HG03066 (cell line): Measurements from ENCODE around the gene IRAK2.
A peak's percentile ranks its signal among the peaks of the same experiment; 100 is the strongest.

Experiments used
- ATAC-seq: cut with Tn5 transposase; IDR thresholded peaks from one replicate; pipeline ENCODE4 v1.9.1; 2021; ENCODE audit warnings: low read depth; ENCODE audit not compliant: unreplicated experiment

Gene IRAK2

GRCh38 chr3:10219737-10220136 lies 55.0 kb downstream of the IRAK2 start:
- ATAC-seq: no peak

DNA sequence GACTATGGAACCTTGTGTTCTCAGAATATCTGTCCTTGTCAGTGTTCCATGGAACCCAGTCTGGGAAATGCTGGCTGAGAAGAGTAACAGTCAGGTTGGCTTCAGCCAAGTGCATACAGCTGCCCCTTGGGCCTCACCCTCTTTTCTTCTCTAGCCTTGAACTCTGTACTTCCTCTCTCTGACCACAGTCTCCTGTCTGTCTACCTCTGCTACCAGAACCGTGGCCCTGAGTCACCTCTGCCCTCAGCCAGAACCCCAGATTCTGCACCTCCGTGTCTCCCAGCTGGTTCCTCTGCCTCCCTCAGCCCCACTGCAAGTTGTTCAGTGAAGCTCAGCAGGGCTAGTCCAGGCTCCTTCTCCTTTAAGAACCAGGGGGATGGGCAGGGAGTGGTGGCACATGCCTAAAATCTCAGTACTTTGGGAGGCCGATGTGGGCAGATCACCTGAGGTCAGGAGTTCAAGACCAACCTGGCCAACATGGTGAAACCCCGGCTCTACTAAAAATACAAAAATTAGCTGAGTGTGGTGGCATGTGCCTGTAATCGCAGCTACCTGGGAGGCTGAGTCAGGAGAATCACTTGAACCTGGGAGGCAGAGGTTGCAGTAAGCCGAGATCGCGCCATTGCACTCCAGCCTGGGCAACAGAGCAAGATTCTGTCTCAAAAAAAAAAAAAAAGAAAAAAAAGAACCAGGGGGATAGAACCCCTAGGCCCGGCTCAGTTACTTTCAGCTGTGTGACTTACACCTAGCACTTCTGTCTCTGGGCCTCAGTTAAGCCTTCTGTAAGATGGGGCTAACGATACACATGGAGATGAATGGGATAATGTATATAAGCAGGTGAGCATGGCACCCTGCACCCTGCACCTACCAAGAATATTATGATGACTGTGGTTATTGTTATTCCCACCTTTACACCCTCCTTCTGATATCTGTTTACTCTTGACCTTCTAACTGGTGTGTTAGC lies 59.2 kb downstream of the IRAK2 start:
- peak; percentile 62 for ATAC-seq

DNA sequence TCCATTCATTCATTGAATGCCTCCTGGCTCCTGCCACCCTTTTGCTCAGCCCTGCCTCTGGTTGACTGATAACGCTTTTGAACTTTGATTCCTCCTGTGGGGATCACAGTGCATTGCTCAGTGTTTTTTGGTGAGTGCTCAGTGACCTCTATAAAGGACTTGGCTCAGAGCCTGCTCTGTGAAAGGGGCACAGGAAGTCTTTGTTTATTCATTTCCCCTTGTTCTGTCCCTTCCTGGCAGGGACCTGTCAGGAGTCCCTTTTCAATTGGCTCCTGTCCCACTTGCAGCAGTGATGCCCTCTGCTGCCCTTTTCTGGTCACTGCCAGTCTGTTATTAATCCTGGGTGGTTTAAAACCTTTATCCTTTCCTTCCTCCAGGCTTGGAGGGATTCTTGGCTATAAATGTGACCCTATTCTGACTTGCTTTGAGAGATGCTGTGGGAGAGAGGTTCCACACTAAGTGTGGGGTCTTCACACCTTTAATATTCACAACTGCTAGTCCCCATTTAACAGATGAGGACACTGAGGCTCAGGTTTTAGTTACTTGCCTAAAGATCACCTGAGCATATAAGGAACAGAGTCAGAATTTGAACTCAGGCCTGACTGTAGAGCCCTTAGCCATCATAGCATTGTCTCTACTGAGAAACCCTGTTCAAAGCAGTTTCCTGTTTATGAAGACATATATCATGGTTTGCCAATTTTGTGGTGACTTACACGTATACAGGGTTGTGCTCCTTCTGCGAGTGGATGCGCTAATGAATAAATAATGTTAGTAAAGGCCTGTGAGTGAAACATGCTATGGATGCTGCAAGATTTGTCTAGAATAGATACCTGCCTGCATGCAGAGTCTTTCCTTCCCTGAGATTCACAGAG lies 60.3 kb downstream of the IRAK2 start:
- ATAC-seq: peak; percentile 49

DNA sequence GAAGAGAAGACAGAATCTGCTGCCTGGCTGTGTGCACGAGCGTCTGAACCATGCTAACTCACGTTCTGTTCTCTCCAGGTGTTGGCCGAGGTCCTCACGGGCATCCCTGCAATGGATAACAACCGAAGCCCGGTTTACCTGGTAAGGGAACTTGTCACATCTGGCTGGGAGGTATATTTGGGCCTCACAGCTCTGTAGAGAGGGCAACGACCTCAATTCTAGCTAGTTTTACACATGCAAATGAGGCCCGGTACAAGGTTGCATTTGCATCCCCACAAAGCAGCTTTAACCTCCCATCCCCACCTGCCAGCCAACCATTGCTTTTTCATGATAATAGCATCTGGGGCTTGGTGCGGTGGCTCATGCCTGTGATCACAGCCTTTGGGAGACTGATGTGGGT lies 61.6 kb downstream of the IRAK2 start:
- no peak for ATAC-seq

- ATAC-seq: no peak
Observed at GRCh38 chr3:10228248-10228950, 63.7 kb downstream of the IRAK2 start.

DNA sequence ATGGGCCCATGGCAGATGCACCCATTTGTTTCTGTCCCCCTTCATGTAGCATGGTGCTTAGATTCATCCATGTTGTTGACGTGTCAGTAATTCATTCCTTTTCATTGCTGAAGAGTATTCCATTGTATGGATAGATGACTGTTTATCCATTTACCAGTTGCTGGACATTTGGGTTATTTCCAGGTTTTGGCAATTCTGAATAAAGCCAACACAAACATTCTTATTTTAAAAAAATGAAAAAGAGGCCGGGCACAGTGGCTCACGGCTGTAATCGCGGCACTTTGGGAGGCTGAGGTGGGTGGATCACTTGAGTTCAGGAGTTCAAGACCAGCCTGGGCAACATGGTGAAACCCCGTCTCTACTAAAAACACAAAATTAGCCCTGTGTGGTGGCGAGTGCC lies 64.9 kb downstream of the IRAK2 start:
- no peak for ATAC-seq

DNA sequence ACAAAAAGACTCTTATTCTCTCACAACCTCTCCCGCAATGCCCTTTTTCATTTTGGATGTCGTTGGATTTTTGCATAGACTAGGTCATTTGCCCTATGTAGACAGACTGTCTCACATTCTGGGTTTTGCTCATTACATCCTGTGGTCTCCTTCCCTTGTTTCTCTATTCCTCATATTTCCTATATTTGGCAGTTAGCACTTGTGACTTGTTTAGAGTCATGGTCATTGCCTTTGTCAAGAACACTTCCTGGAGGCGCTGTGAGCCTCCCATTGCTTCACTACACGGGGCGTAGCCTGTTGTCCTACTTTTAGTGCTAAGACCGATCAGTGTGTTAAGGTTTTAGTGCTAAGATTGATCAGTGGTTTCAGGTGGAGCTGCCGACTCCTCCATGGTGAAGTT lies 67.4 kb downstream of the IRAK2 start:
- ATAC-seq: no peak

DNA sequence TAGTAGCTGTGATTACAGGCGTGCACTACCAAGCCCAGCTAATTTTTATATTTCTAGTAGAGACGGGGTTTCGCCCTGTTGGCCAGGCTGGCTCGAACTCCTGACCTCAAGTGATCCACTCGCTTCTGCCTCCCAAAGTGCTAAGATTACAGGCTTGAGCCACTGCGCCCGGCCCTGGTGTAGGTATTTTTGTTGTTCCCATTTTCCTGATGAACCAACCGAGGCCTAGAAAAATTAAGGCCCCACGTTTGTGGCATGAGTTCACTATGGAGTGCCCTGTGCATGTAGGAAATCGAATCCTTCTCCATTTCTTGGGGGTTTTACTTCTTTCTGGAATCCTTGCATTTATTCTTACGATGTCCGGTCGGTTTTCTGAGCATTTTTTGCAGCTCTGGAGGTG lies 69.3 kb downstream of the IRAK2 start:
- no peak for ATAC-seq

DNA sequence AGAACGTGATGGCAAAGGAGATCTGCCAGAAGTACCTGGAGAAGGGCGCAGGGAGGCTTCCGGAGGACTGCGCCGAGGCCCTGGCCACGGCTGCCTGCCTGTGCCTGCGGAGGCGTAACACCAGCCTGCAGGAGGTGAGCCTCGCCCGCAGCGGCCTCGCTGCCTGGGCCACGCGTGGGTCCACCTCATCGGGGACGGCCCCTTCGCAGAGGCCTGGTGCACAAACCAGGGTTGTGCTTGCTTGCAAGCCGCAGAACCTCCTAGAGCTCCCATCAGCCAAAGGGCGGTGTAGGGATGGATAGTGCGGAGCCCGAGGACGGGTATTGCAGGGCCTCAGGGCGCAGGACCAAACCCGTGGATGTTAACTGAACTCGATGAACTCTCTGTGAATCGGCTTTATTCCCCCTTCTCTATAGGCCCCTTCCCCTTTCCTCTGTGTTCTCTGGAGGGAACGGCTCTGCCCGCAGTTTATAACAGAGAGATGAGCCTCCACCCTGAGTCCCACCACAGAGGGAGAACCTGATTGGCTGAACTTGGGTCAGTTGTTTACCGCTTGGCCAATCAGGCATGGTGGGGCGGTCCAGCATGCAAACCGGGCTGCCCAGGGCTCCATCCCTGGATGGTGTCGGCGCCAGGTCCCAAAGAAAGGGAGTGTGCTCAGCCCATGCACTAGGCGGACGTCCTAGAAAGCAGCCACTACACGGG lies 70.0 kb downstream of the IRAK2 start:
- no peak for ATAC-seq

DNA sequence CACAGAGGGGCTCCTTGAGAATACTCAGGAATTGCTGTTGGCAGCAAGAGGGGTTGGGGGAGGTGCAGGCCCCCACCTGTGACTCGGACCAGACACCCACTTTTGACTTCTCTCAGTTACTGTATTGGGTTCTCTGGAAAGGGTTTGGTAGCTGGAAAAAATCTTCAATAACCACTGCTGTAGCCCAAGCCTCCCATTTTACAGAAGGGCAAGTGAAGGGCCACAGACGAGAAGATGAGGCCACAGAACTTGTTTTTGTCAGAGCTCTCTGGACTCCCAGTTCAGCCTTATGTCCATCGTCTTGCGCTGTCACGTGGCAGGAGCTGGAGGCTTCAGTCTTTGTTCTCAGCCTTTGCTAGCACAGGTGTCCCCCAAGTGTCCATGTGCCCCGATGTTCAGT lies 70.8 kb downstream of the IRAK2 start:
- ATAC-seq: no peak

DNA sequence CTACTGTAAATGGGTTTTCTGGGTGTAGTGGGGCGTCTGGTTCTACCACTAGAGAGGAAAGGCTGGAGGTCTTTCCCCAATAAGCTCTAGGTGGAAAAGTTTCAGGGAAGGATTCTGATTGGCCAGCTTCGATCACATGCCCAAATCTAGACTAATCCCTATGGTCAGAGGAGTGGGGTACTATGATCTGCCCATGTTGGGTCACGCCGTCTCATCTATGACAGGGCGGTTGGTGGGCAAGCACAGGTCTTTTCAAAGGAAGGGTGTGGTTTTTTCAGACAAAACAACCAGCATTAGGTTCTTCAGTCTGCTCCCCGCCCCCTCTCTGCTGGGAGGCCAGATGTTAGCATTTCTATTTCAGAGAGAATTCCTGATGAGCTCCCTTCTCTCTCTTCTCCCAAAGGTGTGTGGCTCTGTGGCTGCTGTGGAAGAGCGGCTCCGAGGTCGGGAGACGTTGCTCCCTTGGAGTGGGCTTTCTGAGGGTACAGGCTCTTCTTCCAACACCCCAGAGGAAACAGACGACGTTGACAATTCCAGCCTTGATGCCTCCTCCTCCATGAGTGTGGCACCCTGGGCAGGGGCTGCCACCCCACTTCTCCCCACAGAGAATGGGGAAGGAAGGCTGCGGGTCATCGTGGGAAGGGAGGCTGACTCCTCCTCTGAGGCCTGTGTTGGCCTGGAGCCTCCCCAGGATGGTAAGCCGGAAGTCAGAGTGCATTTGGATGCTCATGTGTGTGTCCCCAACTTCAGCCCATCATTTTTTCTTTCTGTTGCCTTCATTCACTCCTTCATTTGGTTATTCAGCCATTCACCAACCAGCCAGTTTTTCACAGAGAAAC lies 73.8 kb downstream of the IRAK2 start:
- ATAC-seq: no peak

GRCh38 chr3:10240799-10241198 lies 76.1 kb downstream of the IRAK2 start:
- ATAC-seq: no peak

DNA sequence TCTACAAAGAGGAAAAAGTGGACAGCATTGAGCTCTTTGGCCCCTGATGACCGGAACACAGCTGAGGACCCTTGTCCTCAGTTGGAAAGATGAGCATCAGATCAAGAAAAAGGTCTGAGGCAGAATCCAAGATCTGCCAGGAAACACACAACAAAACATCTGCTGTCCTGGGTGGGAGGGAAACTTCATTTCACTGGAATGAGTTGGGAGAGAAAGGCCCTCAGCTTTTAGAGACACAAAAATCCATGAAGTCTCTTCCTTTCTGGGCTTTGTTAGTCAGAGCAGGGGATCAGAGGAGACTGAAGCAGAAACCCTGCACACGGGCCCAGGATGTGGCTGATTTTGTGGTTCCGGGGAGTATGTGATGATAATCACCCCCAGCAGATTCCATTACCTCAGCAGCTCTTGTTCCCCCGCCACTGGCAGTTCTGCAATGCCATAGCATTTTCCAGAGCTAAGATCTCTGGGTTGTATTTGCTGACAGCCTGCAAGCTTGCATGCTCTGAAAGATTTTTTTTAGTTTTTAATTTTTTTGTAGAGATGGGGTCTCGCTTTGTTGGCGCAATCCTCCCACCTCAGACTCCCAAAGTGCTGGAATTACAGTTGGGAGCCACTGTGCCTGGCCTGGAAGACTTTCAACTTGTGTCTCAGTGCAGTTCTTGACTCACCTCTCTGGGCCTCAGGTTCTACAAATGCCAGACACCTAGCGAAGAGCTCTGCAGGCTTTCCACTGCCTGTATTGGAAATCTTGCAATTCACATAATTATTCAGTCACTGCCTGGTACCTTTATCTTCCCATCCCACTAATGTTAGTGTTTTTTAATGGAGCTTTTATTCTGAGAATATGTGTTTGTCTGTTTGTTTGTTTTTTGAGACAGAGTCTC lies 77.7 kb downstream of the IRAK2 start:
- ATAC-seq: no peak

- ATAC-seq: no peak
Observed at GRCh38 chr3:10244009-10244408, 79.3 kb downstream of the IRAK2 start.

GRCh38 chr3:10245081-10245712 lies 80.5 kb downstream of the IRAK2 start:
- no peak for ATAC-seq

DNA sequence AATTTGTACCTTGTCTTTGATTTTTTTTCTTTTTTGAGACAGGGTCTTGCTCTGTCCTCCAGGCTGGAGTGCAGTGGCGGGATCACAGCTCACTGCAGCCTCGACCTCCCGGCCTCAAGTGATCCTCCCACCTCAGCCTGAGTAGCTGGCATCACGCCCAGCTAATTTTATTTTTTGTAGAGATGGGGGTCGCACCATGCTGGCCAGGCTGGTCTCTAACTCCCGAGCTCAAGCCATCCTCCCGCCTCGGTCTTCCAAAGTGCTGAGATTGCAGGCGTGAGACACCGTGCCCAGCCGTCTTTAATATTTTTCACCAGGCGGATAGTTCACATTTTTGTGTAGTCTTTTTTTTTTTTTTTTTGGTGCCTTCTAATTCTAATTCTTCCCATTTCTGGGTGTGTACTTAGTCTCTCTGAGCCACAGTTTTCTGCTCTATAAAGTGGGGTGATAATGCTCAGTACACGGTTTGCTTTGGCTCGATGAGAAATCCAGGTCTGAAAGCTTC lies 83.0 kb downstream of the IRAK2 start:
- ATAC-seq: no peak

DNA sequence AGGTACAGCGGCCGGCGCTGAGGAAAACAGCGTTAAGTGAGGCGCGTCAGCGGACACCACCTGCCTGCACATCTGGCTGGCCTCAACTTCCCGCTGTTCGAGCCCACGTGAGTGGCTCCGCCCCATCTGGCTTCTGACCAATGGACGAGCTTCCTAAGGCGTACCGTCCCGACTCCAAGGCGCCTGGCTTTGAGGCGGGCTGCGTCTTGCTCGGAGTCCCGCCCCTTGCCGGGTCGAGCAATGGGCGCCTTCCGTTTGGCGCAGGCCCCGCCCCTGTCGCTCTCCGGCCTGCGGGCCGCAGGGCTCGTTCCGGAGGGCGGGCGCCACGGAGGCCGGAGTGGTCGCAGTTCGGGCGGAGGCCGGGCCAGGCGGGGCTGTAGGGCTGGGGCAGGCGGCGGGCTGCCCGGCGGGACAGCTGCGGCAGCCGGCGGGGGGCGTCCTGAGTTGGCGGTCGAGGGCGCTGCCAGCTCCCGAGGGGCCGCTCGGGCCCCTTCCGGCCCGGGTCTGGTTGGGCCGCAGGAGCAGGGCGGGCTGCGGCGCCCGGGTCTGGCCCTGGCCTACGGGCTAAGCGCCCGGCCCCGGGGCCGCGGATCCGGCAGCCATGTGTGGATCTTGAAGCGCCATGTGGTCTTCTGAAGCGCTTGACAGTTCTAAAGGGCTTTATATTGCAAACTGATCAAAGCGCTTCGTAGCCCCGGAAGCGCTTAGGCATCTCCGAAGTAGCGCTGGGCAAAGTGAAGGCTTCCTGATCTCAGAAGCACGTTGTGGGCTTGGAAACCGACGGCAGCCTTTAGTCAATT lies 83.7 kb downstream of the IRAK2 start, which contains the start of gene TATDN2:
Gene TATDN2, plus strand, starts transcription at position 276 of the 800 bp plus-strand sequence. CDS start 742 bp downstream, outside the sequence.
- ATAC-seq: peak; percentile 93
